NCI-H2107 treated with DMSO at 0.1 percent for 48 hours (cell line): ENCODE measurements around the gene GRHL1.
"Not testable (repeated sequence)": the region's sequence is repeated elsewhere in the genome, so short reads cannot be mapped to it uniquely, and the experiment has no call there.

ENCODE experiments used
- DNase-seq: peaks from one replicate; lab custom pipeline; 2025; ENCODE audit not compliant: unreplicated experiment; lab: John Stamatoyannopoulos, UW

The GRHL1 gene, protein sequence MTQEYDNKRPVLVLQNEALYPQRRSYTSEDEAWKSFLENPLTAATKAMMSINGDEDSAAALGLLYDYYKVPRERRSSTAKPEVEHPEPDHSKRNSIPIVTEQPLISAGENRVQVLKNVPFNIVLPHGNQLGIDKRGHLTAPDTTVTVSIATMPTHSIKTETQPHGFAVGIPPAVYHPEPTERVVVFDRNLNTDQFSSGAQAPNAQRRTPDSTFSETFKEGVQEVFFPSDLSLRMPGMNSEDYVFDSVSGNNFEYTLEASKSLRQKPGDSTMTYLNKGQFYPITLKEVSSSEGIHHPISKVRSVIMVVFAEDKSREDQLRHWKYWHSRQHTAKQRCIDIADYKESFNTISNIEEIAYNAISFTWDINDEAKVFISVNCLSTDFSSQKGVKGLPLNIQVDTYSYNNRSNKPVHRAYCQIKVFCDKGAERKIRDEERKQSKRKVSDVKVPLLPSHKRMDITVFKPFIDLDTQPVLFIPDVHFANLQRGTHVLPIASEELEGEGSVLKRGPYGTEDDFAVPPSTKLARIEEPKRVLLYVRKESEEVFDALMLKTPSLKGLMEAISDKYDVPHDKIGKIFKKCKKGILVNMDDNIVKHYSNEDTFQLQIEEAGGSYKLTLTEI

DNA sequence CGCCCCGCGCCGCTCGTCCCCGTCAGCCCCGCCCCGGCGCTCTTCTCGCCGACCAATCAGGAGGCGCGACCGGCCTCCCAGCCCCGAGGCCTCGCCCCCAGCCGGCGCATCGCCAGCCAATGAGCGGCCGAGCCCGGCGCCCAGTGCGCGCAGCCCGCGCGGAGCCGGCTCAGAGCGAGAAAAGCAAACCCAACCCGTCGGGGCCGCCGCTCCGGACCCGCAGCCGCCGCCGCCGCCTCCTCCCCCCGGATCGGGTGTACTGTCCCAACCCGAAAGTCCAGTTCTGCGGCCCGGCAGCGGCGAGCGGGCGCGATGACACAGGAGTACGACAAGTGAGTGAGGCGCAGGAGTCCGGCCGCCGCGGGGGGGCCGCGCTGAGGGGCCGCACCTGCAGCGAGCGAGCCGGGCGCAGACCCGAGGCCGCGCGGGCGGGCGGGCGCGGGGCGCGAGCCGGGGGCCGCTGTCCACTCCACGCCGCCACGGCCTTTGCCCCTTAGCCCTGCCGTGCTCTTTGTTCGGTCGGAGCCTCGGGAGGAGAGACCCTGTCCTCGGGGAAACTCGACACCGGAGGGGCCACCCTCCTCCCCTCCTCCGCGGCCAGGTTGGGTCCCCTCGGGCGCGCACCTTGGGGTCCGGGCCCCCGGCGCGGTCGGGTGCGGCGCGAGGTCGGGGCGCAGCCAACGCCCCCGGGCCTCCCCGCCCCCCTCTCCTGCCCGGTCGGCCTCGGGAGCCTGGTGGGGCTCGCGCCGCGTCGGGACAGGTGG, at the start of gene GRHL1:
TSS of gene GRHL1 (plus strand) at position 172 of the 764 bp plus-strand sequence. CDS start at position 313, 141 bp downstream.
- peak; percentile 61 for DNase-seq

DNA sequence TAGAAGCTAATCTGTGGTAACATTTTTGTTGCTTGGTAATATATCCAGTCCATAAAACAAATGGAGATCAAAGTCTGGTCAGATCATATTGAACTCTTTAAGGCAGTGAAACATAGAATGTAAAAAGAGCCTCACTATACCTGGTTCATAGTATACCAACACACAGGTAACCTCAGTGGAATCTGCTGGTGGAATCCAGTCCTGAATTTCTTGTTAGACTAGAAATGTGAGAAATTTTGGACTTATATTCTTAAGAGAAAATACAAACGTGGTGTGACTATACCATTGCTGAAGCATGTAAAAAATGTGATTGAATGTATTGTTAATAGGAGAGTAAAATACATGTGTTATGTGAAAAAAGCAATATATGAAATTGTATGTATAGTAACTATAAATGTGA, 46.1 kb upstream of the GRHL1 start:
- DNase-seq = no peak

GRCh38 chr2:9907402-9907801, 44.1 kb upstream of the GRHL1 start:
- no peak for DNase-seq

GRCh38 chr2:9908639-9909038, 42.9 kb upstream of the GRHL1 start:
- DNase-seq = no peak

DNA sequence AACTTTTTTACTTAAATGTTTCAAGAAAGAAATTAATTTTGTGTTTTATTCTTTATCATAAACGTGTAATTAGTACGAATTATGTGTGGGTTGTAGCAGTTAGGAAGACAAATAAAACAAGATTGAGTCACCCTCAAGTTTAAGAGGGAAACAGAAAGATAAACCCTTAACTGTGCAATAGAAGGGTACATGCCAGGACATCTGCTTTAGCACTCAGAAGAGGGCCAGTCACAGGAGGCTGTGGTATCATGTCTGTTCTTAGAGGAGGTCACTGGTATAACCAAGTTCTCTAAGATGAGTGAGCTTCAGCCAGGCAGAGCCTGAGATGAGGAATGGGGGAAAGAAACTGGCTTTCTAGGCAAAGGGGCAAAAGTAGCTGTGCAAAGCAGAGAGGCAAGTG, 42.4 kb upstream of the GRHL1 start:
- DNase-seq = no peak

DNA sequence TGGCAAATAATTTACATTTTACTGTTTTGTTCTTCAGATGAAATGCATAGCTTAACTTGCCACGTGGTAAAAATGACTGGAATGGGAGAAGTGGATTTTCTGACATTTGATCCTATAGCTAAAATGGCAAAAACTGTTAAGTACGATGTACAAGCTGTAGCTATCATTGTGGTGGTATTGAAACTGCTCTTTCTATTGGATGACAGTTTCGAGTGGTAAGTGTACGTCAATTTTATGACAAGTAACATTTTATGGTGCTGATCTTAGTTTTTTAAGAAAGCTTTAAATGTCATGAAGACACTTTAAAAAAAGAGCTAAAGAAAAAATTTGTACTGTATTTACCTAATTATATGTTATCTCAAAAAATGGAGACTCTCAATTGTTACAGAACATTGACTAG, 40.8 kb upstream of the GRHL1 start:
- DNase-seq = no peak

DNA sequence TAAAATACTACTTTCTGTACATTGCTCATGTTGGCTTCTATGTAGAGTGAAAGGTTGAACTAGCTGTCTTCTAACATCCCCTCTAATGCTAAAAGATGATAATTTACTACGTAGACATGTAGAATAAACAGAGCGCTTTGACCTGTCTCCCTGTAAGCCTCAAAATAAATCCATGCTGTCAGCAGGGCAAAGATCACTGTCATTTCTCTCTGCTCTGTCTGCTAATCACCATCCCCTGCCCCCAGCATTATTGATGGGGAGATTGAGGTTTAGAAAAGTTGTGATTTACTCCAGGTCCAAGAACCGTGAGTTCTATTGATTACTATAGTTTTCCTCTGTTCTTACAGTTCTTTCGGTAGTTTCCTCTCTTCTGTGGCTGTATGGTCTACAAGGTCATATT, 39.0 kb upstream of the GRHL1 start:
- DNase-seq = no peak

DNA sequence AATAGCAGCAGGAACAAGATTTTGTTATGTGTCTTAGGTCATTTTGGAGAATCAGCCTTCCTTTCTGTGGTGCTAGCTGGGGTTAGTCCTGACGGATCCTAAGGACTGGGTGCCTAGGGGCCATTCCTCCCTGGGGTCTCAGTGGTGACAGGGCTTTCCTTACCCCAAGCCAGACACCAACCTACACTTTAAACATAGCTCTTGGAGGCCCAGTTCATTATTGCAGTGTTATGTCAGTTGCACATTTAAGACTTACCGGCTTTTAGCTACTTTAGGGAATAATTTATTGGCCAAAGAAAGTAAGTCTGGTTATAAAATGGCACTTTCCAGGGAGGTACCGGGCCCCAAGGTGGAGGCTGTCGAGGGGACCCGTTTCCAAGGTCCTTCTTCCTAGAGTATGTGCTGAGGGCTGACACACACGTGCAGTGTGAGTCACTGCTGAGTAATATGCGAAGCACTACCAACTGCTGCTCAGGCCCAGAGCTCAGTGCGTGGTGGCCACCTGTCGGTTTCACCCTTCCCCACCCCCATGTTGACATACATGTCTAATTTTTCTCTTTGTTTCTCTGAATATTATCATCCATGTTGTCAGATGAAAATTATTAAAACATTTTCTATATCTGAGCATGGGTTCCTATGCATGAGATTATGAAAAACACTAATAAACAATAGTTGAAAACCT, 37.0 kb upstream of the GRHL1 start:
- no peak for DNase-seq

DNA sequence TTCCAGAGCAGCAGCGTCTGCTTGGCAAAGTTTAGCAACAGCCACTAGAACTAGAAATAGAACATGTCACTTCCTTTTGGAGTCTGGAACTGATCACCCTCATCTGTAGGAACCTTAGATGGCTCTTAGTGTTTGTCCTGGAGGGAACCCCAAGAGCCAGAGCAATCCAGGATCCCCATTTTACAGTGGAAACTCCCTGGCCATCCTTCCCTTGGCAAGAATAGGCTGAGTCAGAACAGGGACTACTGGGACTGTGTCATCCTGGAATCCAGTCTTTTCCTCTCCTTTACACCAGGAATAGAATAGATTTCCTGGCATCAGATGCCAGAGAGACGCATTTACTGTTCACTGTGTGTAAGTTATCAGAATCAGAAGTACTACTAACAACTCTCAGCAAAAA, 33.2 kb upstream of the GRHL1 start:
- no peak for DNase-seq

GRCh38 chr2:9919512-9919911, 32.0 kb upstream of the GRHL1 start:
- DNase-seq = no peak

DNA sequence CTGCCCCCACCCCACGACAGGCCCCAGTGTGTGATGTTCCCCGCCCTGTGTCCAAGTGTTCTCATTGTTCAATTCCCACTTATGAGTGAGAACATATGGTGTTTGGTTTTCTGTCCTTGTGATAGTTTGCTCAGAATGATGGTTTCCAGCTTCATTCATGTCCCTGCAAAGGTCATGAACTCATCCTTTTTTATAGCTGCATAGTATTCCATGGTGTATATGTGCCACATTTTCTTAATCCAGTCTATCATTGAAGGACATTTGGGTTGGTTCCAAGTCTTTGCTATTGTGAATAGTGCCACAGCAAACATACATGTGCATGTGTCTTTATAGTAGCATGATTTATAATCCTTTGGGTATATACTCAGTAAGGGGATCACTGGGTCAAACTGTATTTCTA, 24.5 kb upstream of the GRHL1 start:
- not testable (repeated sequence) for DNase-seq

DNA sequence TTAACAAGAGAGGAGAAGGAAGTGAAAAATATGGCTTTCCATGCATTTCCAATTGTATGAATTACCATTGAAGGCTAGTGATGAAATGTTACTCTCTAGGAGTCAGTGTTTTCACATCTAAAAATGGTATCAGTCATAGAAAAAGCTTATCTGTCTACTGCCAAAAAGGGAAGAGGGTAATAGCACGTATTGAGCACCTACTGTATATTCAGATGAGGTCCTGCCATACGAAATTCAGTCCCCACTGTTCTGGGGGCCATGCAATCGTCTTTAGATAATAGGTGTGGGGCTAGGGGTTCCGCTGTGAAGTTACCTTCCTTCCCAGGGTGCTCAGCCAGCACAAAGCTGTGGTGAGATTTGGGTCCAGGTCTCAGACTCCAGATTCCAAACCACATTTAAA, 14.2 kb upstream of the GRHL1 start:
- no peak for DNase-seq

GRCh38 chr2:9937968-9938367, 13.5 kb upstream of the GRHL1 start:
- no peak for DNase-seq

- peak; percentile 24 for DNase-seq
Measured at GRCh38 chr2:9939587-9940485, 11.7 kb upstream of the GRHL1 start.

DNA sequence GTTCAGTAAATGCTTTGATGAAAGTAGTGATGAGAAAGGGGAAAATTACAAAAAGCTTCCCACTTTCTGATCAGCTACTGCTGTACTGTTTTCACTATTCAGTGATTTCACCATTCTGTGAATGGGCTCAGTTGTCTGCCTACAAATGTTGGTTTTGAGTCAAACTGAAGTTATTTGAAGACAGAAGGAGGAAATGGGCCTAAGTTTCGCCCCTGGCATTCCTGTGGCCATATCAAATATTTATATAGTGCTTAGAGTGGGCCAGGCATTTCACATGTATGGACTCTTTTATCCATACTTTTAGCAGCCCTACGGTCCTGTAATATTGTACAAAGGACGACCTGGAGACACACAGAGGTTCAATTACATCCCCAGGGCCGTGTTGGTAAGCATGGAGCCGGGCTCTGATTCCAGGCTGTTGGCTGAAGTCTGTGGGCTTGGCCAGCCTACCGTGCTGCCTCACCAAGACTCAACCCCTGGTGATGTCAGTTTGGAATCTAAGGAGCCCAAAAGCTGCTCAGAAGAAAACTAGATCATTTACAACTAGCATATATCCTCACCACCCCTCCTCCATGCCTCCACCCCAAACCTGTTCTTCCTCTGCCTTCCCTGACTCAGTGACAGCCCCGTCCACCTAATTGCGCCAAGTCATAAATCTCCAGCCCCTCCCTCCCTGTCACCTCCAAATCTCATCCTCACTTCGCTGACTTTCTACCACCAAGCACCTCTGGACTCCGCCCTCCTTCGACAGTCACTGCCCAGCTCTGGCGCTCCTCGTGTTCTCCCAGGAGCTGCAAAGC, 10.1 kb upstream of the GRHL1 start:
- no peak for DNase-seq

- no peak for DNase-seq
Measured at GRCh38 chr2:9941996-9942390, 9.5 kb upstream of the GRHL1 start.

GRCh38 chr2:9944330-9944758, 7.1 kb upstream of the GRHL1 start:
- no peak for DNase-seq

GRCh38 chr2:9945596-9945995, 5.9 kb upstream of the GRHL1 start:
- DNase-seq = no peak

DNA sequence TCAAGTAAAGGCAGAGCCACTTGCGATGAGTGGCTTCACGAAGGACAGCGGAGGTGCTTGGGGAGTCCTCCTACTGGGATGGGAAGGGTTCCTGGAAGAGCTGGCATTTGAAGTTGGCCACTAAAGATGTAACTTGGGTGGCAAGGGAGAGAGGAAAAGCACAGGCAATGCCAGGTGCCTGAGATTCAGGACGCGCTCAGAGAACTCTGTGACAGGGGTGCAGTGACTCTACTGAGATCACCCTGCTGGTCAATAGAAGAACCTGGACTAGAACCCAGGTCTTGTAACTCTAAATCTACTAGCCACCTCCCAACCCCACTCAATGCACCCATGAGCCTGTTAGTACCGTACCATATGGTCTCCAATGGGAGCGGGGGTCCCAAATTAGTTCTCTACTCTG, 5.4 kb upstream of the GRHL1 start:
- no peak for DNase-seq

DNA sequence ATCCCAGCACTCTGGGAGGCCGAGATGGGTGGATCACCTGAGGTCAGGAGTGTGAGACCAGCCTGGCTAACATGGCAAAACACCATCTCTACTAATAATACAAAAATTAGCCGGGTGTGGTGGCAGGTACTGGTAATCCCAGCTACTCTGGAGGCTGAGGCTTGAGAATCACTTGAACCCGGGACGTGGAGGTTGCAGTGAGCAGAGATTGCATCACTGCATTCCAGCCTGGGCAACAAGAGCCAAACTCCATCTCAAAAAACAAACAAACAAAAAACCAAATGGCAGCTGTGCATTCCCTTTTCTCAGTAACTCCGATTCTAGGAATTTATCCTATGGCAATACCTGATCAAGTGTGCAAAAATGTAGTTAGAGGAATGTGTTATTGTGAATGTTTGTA, 4.7 kb upstream of the GRHL1 start:
- no peak for DNase-seq
